Measurements from ENCODE around the gene HTR7.

- TF ChIP-seq CTCF (IDR thresholded peaks at IDR 0.05) (no peak), POLR2A (IDR thresholded peaks at IDR 0.05) (no peak), EP300 (IDR thresholded peaks at IDR 0.05) (no peak)
Observed at GRCh38 chr10:90740265-90740664, 117.6 kb downstream of the HTR7 start.
